ENCODE results near the gene AVEN. TPM values are rescaled to one million over a fixed set of nuclear protein-coding genes. Genes with fewer than 3 reads are reported as not detected.

The AVEN gene
- total RNA-seq, 1 donor from 2014 or later, result 14.4 TPM

DNA sequence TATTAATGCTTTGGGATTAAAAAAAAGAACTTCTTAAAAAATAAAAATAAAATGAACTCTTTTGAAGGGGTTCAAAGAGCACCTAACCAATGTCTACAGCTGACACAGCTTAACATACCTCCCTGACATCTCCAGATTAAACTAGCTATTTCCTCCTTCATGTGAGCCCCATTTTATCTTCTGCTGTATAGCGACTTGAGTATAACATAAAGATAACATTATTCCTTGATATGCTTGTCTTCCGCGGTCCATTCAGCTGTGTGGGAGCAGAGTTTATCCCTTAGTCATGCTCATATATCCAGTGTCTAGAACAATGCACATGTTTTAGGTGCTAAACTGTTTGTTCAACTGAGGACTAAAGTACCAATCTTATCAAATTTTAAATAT is 78.5 kb downstream of the AVEN start:
- Mint-ChIP-seq H3K36me3 (ENCODE audit: insufficient read depth) (no peaks in the 10 kb centered on the region), H3K4me1 (ENCODE audit: low read depth) (peaks cover 14% of the 10 kb centered on the region), H3K27me3 (no peaks in the 10 kb centered on the region), H3K4me3 (ENCODE audit: low read depth) (no peak overlapping the region), H3K27ac (no peak overlapping the region), H3K9me3 (ENCODE audit: low read depth) (no peaks in the 10 kb centered on the region)
- no peak for DNase-seq (ENCODE audit: low spot score, unreplicated experiment)
- TF ChIP-seq, protein P1, sequence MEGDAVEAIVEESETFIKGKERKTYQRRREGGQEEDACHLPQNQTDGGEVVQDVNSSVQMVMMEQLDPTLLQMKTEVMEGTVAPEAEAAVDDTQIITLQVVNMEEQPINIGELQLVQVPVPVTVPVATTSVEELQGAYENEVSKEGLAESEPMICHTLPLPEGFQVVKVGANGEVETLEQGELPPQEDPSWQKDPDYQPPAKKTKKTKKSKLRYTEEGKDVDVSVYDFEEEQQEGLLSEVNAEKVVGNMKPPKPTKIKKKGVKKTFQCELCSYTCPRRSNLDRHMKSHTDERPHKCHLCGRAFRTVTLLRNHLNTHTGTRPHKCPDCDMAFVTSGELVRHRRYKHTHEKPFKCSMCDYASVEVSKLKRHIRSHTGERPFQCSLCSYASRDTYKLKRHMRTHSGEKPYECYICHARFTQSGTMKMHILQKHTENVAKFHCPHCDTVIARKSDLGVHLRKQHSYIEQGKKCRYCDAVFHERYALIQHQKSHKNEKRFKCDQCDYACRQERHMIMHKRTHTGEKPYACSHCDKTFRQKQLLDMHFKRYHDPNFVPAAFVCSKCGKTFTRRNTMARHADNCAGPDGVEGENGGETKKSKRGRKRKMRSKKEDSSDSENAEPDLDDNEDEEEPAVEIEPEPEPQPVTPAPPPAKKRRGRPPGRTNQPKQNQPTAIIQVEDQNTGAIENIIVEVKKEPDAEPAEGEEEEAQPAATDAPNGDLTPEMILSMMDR (IDR thresholded peaks at IDR 0.05; ENCODE audit: unreplicated experiment), result no peak

- Mint-ChIP-seq H3K36me3 (ENCODE audit: insufficient read depth) (no peaks in the 10 kb centered on the region), H3K4me3 (ENCODE audit: low read depth) (no peak overlapping the region), H3K27me3 (no peaks in the 10 kb centered on the region), H3K4me1 (ENCODE audit: low read depth) (peaks cover 13% of the 10 kb centered on the region), H3K27ac (no peak overlapping the region), H3K9me3 (ENCODE audit: low read depth) (no peaks in the 10 kb centered on the region)
- TF ChIP-seq, protein P1 (IDR thresholded peaks at IDR 0.05; ENCODE audit: unreplicated experiment), result no peak
- DNase-seq (ENCODE audit: low spot score, unreplicated experiment), result no peak
These were observed 79.0 kb downstream of the AVEN start for GRCh38 chr15:33959844-33960548.

DNA sequence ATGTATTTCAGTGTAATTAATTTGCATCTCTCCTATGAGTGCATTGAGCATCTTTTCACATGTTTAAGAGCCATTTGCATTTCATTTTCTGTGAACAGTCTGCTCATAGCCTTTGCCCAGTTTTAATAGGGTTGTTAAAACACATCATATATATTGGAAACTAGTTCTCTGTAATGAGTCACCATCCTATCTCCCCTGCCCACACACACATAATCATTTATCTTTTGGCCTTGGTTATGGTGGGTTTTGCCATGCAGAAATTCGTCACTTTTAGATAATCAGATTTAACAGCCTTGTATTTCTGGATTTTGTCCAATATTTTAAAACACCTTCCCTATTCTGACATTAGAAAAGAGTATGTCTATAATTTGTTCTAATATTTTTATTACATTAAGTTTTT is 82.6 kb downstream of the AVEN start:
- no peak for DNase-seq (ENCODE audit: low spot score, unreplicated experiment)
- Mint-ChIP-seq H3K36me3 (ENCODE audit: insufficient read depth) (no peaks in the 10 kb centered on the region), H3K4me1 (ENCODE audit: low read depth) (peaks cover 11% of the 10 kb centered on the region), H3K4me3 (ENCODE audit: low read depth) (no peak overlapping the region), H3K9me3 (ENCODE audit: low read depth) (no peaks in the 10 kb centered on the region), H3K27me3 (no peaks in the 10 kb centered on the region), H3K27ac (no peak overlapping the region)
- TF ChIP-seq, protein P1 (IDR thresholded peaks at IDR 0.05; ENCODE audit: unreplicated experiment), result no peak

DNA sequence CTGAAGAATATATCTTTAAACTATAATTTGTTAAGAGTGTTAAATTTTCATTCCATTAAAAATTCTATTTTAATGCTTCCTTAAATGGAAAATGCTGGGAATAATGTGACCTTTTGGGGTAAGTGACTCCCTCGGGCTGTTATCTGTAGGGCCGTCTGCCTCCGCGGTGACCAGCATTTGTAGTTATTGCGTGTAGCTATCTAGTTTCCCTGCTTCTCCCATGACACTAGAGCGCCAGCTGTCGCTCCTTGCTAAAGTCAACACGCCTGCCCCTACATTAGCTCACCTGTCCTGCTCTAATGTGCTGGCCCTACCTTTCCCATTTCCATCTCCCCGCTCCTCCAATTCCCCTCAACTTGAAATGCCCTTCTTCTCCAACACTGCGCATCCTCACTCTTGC is 83.1 kb downstream of the AVEN start:
- H3K9me3 Mint-ChIP-seq (ENCODE audit: low read depth), result no peaks in the 10 kb centered on the region
- H3K4me3 Mint-ChIP-seq (ENCODE audit: low read depth), result no peak overlapping the region
- H3K27me3 Mint-ChIP-seq, result no peaks in the 10 kb centered on the region
- DNase-seq (ENCODE audit: low spot score, unreplicated experiment), result no peak
- TF ChIP-seq, protein P1 (IDR thresholded peaks at IDR 0.05; ENCODE audit: unreplicated experiment), result no peak
- peaks cover 11% of the 10 kb centered on the region for H3K4me1 Mint-ChIP-seq (ENCODE audit: low read depth)
- no peak overlapping the region for H3K27ac Mint-ChIP-seq
- no peaks in the 10 kb centered on the region for H3K36me3 Mint-ChIP-seq (ENCODE audit: insufficient read depth)

DNA sequence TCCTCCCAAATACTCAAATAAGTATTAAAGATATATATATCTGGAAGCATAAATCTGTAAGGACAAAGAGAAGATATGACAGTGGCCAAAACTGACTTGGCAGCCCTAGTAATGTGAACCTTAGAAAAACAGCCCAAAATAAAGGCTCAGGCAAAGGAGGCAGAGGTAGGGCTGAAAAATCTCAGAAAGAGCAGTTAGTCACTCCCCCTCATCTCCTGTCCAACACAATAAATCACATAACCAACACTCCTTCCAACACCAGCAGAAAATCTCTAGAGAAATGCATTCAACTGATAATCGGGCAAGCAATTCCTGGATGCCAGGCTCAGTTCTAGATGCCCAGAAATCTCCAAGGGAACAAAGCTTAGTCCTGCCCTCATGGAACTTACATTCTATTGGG is 92.9 kb downstream of the AVEN start:
- no peaks in the 10 kb centered on the region for H3K27me3 Mint-ChIP-seq
- no peak for DNase-seq (ENCODE audit: low spot score, unreplicated experiment)
- H3K4me3 Mint-ChIP-seq (ENCODE audit: low read depth), result no peak overlapping the region
- peaks cover 2% of the 10 kb centered on the region for H3K36me3 Mint-ChIP-seq (ENCODE audit: insufficient read depth)
- TF ChIP-seq, protein P1 (IDR thresholded peaks at IDR 0.05; ENCODE audit: unreplicated experiment), result no peak
- H3K9me3 Mint-ChIP-seq (ENCODE audit: low read depth), result peaks cover 4% of the 10 kb centered on the region
- peak overlapping the region; percentile 83 for H3K27ac Mint-ChIP-seq
- peaks cover 6% of the 10 kb centered on the region for H3K4me1 Mint-ChIP-seq (ENCODE audit: low read depth)
